ENCODE results near the gene FAM162B.

GRCh38 chr6:116764629-116764960 lies 924 bp downstream of the FAM162B start:
- no peak for TF ChIP-seq POLR2AphosphoS5 (IDR thresholded peaks at IDR 0.05)
- TF ChIP-seq POLR2A (IDR thresholded peaks at IDR 0.05), result no peak
- no peak for TF ChIP-seq CTCF (IDR thresholded peaks at IDR 0.05)
